Measurements from ENCODE around the gene TOLLIP. TPM values are rescaled to one million over a fixed set of nuclear protein-coding genes. Genes with fewer than 3 reads are reported as not detected.

TOLLIP gene
- total and polyA plus RNA-seq, 12 donors, result 19.0 to 53.6 (median 42.6) TPM

DNA sequence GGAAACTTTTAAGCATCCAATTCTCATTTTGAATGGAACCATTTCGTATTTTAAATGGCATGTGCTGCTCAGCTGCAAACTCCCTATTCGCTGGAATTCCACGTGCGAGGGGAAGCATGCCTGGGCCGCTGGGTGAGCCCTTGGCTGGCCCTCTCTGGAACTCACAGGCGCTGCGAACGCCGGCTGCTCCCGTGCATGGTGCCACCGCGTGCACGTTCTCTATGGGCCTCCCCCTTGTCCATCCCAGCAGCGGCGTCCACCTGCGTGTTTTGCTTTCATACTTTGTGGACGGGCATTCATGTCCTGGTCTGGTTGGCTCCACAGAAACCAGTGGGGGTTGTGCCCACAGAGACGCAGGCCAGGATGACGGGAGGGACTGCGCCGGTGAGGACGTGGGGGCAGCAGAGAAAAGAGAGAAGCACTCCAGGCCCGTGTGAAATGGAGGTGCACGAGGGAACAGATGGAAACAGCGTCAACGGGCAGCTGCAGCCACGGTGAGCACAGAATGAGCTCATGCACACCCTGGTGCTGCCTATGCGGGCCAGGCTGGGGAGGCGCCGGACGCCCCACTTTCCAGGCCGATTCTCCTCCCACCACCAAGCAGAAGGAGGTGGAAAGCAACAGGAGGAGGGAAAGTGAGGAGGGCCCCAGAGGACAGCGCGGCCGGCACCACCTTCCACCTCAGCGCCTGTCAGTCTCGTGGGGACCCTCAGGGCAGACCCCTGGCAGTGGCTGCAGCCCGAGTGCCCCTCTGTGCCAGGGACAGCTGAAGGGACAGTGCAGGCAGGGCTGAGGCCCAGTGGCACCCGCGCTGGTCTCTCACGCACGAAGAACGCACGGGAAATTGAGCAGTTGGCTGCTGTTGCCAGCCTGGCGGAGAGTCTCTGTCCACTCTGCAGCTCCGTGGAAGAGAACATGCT lies 29.1 kb downstream of the TOLLIP start:
- H3K9me3 ChIP-seq, result no peaks in the 10 kb centered on the region
- no peak for DNase-seq
- TF ChIP-seq, protein P1, sequence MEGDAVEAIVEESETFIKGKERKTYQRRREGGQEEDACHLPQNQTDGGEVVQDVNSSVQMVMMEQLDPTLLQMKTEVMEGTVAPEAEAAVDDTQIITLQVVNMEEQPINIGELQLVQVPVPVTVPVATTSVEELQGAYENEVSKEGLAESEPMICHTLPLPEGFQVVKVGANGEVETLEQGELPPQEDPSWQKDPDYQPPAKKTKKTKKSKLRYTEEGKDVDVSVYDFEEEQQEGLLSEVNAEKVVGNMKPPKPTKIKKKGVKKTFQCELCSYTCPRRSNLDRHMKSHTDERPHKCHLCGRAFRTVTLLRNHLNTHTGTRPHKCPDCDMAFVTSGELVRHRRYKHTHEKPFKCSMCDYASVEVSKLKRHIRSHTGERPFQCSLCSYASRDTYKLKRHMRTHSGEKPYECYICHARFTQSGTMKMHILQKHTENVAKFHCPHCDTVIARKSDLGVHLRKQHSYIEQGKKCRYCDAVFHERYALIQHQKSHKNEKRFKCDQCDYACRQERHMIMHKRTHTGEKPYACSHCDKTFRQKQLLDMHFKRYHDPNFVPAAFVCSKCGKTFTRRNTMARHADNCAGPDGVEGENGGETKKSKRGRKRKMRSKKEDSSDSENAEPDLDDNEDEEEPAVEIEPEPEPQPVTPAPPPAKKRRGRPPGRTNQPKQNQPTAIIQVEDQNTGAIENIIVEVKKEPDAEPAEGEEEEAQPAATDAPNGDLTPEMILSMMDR (IDR thresholded peaks at IDR 0.05), result no peak
- no peak overlapping the region for H3K27ac ChIP-seq
- H3K4me3 ChIP-seq, result no peak overlapping the region
- ATAC-seq, result no peak
- H3K27me3 ChIP-seq, result no peaks in the 10 kb centered on the region
- peaks cover 0 to 32% (median 20%) of the 10 kb centered on the region in 9 donors for H3K4me1 ChIP-seq
- H3K36me3 ChIP-seq, result peaks cover 0 to 99% (median 15%) of the 10 kb centered on the region in 9 donors
- WGBS, 2 donors, result 93 to 95% methylated on average over 46 of the region's 46 CpGs
- intact Hi-C loops (cut with DNase I), result no loop called here

DNA sequence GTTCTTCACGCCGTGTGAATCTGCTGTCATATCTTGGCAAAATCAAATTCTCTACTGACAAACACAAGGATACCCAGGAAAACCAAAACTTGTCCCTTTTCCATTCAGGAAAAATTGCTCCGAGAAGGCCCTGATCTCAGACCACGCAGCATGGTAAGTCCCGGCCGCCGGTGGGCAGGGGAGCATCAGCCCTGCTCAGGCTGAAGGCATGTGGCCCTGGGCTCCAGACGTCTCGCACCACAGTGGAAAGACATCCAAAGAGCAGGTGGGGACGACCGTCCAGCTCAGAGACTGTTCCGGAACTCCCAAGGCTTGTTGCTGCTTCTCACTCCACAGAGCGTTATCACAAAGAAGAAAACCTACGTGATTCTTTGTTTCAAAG lies 29.8 kb downstream of the TOLLIP start:
- 95 to 96% methylated on average over 14 of the region's 14 CpGs for WGBS, 2 donors
- Histone ChIP-seq H3K4me3 (no peak overlapping the region), H3K4me1 (peaks cover 0 to 32% (median 20%) of the 10 kb centered on the region in 9 donors), H3K27ac (no peak overlapping the region), H3K36me3 (peaks cover 0 to 99% (median 19%) of the 10 kb centered on the region in 9 donors), H3K27me3 (no peaks in the 10 kb centered on the region), H3K9me3 (no peaks in the 10 kb centered on the region)
- TF ChIP-seq, protein P1 (IDR thresholded peaks at IDR 0.05), result no peak
- DNase-seq (no peak), ATAC-seq (no peak)
- intact Hi-C loops (cut with DNase I), result loop anchor here in 1 of 10 donors (10.0 kb wide), 1 partner anchor 135 kb away; no protein-coding TSS in a partner anchor

DNA sequence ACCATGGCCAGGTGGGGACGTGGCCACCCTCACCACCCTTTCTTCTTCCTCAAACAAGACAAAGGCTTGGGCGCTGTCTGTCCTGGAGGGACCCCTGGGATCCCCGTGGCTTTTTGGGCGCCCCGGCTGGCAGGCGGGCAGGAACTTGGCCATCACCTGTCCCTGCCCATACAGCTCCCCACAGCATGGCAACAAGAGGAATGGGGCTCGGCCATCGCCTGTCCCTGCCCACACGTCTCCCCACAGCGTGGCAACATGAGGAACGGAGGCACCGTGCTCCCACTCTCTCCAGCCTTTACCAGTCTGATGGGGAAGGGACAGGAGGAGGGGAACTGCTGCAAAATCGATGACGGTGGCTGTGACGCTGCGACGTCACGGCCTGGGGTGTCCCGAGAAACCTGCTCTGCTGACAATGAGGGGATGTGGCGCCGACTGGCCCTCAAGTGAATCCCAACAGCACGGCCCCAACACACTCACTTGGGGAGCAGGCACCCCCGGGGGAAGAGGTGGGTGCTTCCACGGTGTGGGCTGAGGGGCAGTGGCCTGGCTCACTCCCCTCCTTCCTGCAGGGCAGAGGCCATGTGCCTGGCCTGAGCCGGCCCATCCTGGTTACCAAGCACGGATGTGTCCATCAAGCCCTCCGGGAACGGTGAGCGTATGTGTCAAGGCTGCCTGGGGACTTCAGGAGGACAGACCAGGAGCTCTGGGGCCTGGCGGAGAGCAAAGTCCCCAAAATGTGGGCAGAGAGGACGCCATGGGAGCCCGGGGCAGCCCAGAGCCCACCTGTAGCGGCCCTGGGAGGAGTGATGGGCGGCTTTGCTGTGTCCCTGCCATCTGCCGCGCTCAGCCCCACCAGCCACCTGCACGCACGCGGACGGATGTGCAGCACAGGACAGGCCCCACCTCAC lies 30.4 kb downstream of the TOLLIP start:
- TF ChIP-seq, protein P1 (IDR thresholded peaks at IDR 0.05), result no peak
- Histone ChIP-seq H3K27me3 (no peaks in the 10 kb centered on the region), H3K4me1 (peaks cover 0 to 32% (median 20%) of the 10 kb centered on the region in 9 donors), H3K9me3 (no peaks in the 10 kb centered on the region), H3K4me3 (no peak overlapping the region), H3K36me3 (peaks cover 0 to 96% (median 19%) of the 10 kb centered on the region in 9 donors), H3K27ac (no peak overlapping the region)
- WGBS, 2 donors, result 94 to 96% methylated on average over 40 of the region's 40 CpGs
- intact Hi-C loops (cut with DNase I), result loop anchor here in 1 of 10 donors (10.0 kb wide), 1 partner anchor 136 kb away; no protein-coding TSS in a partner anchor
- ATAC-seq (no peak), DNase-seq (peak in 1 of 2 donors; percentile 5)
